Endothelial cell of umbilical vein (primary cell): ENCODE measurements around the gene IRX5. TPM values are rescaled to one million over a fixed set of nuclear protein-coding genes. Genes with fewer than 3 reads are reported as not detected.

Source experiments
- BruUV-seq: library from RNA; stranded (reverse); fragments of 400-500 nt; replicated peaks from 2 replicates; lab custom pipeline; 2021; lab: Mats Ljungman, UMichigan
- CTCF ChIA-PET: fragments of 300-600, 350-600 bp; sonication (Branson Sonifier 250); formaldehyde crosslinking; loops from one replicate; lab custom pipeline; 2021; ENCODE audit warnings: antibody characterized with exemption, inconsistent platforms; lab: Charles Lee
- POLR2A ChIA-PET: fragments of 300-600, 350-600 bp; sonication (Branson Sonifier 250); formaldehyde crosslinking; loops from one replicate; lab custom pipeline; 2021; ENCODE audit warnings: antibody characterized with exemption, inconsistent platforms; lab: Charles Lee
- DNase-seq: peaks from one replicate; pipeline ENCODE4 v3.0.0-alpha.2; 2011; ENCODE audit warnings: low read depth, low spot score
- FAIRE-seq: peaks from 2 replicates; lab custom pipeline; 2011; peaks lifted over from hg19 to GRCh38; lab: Jason Lieb, UNC
- H2AFZ ChIP-seq: 2 replicates; pipeline ENCODE4 v1.6.0; 2012; ENCODE audit warnings: low read depth, low read length, control low read depth, inconsistent platforms
- H3K27ac ChIP-seq: 2 replicates; pipeline ENCODE4 v1.5.1; 2011; ENCODE audit warnings: low read depth, mild to moderate bottlenecking, control low read depth, low read length, moderate library complexity; ENCODE audit not compliant: insufficient read depth
- H3K27me3 ChIP-seq, 2 experiments: 2 replicates each; pipeline versions ENCODE4 v1.6.0 to v1.6.1; 2011; ENCODE audit warnings: low read length in 2 of 2, mixed read lengths in 1 of 2; ENCODE audit not compliant: control insufficient read depth in 2 of 2, insufficient read depth in 2 of 2
- H3K36me3 ChIP-seq, 2 experiments: 2 replicates in 1 of 2; 3 replicates in 1 of 2; pipeline ENCODE4 v1.5.1; 2011; ENCODE audit warnings: low read length in 2 of 2, mild to moderate bottlenecking in 1 of 2, moderate library complexity in 1 of 2; ENCODE audit not compliant: control insufficient read depth in 2 of 2, insufficient read depth in 2 of 2; ENCODE audit errors: extremely low read depth in 1 of 2
- H3K4me1 ChIP-seq: 3 replicates; pipeline ENCODE4 v1.5.1; 2011; ENCODE audit warnings: mild to moderate bottlenecking, low read length; ENCODE audit not compliant: control insufficient read depth, insufficient read depth; ENCODE audit errors: extremely low read depth
- H3K4me2 ChIP-seq: 2 replicates; pipeline ENCODE4 v1.6.1; 2011; ENCODE audit warnings: low read length, control low read depth, mixed read lengths; ENCODE audit not compliant: insufficient read depth
- H3K4me3 ChIP-seq, 3 experiments: fragments of 200-600 bp in 1 of 3; sonication (generic), shearing (Covaris generic) in 1 of 3; replicated peaks in 1 of 3; 2 replicates each; pipeline ENCODE4 v1.5.1; 2011 to 2016; ENCODE audit warnings: control low read depth in 3 of 3, low read length in 3 of 3, mild to moderate bottlenecking in 2 of 3, inconsistent platforms in 1 of 3, low read depth in 1 of 3, moderate library complexity in 1 of 3; ENCODE audit not compliant: insufficient read depth in 1 of 3
- H3K79me2 ChIP-seq: 2 replicates; pipeline ENCODE4 v1.6.0; 2012; ENCODE audit warnings: low read length, inconsistent platforms; ENCODE audit not compliant: control insufficient read depth, insufficient read depth
- H3K9ac ChIP-seq: replicated peaks from 2 replicates; pipeline ENCODE3; 2011; ENCODE audit warnings: low read length, control low read depth; ENCODE audit not compliant: insufficient read depth; ENCODE audit errors: extremely low read depth
- H3K9me1 ChIP-seq: replicated peaks from 3 replicates; pipeline ENCODE4 v1.6.0; 2011; ENCODE audit warnings: mild to moderate bottlenecking, low read length; ENCODE audit not compliant: control insufficient read depth, insufficient read depth; ENCODE audit errors: extremely low read depth
- H3K9me3 ChIP-seq: replicated peaks from 2 replicates; pipeline ENCODE4 v1.5.1; 2012; ENCODE audit warnings: low read length, inconsistent platforms; ENCODE audit not compliant: control insufficient read depth, insufficient read depth
- H4K20me1 ChIP-seq: replicated peaks from 2 replicates; pipeline ENCODE3; 2011; ENCODE audit warnings: mild to moderate bottlenecking, low read length; ENCODE audit not compliant: control insufficient read depth, insufficient read depth; ENCODE audit errors: extremely low read depth
- CTCF ChIP-seq, 2 donors: IDR thresholded peaks; 1 replicate in 1 of 2; 2 replicates in 1 of 2; pipeline ENCODE4 v1.5.1; 2011; ENCODE audit warnings: low read length in 2 of 2, mild to moderate bottlenecking in 2 of 2, moderate library complexity in 2 of 2, control low read depth in 1 of 2, inconsistent platforms in 1 of 2, low read depth in 1 of 2; ENCODE audit not compliant: insufficient read depth in 1 of 2; ENCODE audit errors: extremely low read depth in 1 of 2
- JUN ChIP-seq: IDR thresholded peaks from 2 replicates; pipeline ENCODE4 v1.6.1; 2011; ENCODE audit warnings: borderline replicate concordance, low read depth; ENCODE audit not compliant: insufficient read length, insufficient read depth
- MAX ChIP-seq: IDR thresholded peaks from 2 replicates; pipeline ENCODE4 v1.6.1; 2011; ENCODE audit not compliant: insufficient read depth, insufficient read length
- POLR2A ChIP-seq: IDR thresholded peaks from 2 replicates; pipeline ENCODE4 v1.6.1; 2012; ENCODE audit warnings: low read depth, mild to moderate bottlenecking, control low read depth, low read length
- POLR2AphosphoS5 ChIP-seq: IDR thresholded peaks from 2 replicates; pipeline ENCODE4 v1.6.1; 2012; ENCODE audit warnings: low read depth, mild to moderate bottlenecking, control low read depth, low read length, moderate library complexity; ENCODE audit not compliant: insufficient read depth
- dilution Hi-C: fragments of 300-500 bp; cut with MboI; formaldehyde crosslinking; loops from one replicate; pipeline ENCODE4 v1.15.0; 2019; ENCODE audit warnings: low sequenced_read_pairs; ENCODE audit not compliant: extremely low pct_ligation_motif_present
- intact Hi-C: fragments of 100-400 bp; cut with micrococcal nuclease; formaldehyde crosslinking; loops from one replicate; pipeline ENCODE4 v1.10.0; 2022
- polyA plus RNA-seq, 4 experiments: library from polyadenylated mRNA; depleted of rRNA in 3 of 4; stranded (reverse) in 3 of 4; unstranded in 1 of 4; fragments of >200 nt; gene quantifications; 2 replicates each; pipeline versions ENCODE4 v1.2.1 to v1.2.3, GENCODE V29; 2011 to 2012; ENCODE audit warnings: missing spikeins in 1 of 4
- total RNA-seq: library from RNA; stranded (reverse); gene quantifications from 2 replicates; pipeline ENCODE4 v1.2.3, GENCODE V29; 2021

The IRX5 gene
- total and polyA plus RNA-seq, 2 donors (not counting 3 experiments of a cell fraction or from before 2014, with no cell fraction given), result not detected

GRCh38 chr16:54974367-54974766 is 43.7 kb downstream of the IRX5 start:
- ChIA-PET CTCF (no interaction called here), POLR2A (no interaction called here)
- no peaks in the 10 kb centered on the region for H3K36me3 ChIP-seq

More at GRCh38 chr16:54974367-54974766, 43.7 kb downstream of the IRX5 start:
- dilution Hi-C loops (no loop called here), intact Hi-C loops (no loop called here)
- no peak for DNase-seq
- Histone ChIP-seq H3K27ac (no peak overlapping the region), H4K20me1 (no peaks in the 10 kb centered on the region), H3K27me3 (no peaks in the 10 kb centered on the region), H3K9me3 (no peaks in the 10 kb centered on the region), H3K4me3 (no peak overlapping the region), H3K9ac (no peak overlapping the region), H2AFZ (no peak overlapping the region), H3K4me1 (no peaks in the 10 kb centered on the region), H3K9me1 (no peaks in the 10 kb centered on the region), H3K79me2 (no peaks in the 10 kb centered on the region), H3K4me2 (no peak overlapping the region)
- no peak for FAIRE-seq
- no TSS peak for BruUV-seq
- TF ChIP-seq JUN, result no peak
- TF ChIP-seq POLR2A, result no peak
- TF ChIP-seq POLR2AphosphoS5, result no peak
- TF ChIP-seq MAX, result no peak
- TF ChIP-seq CTCF (IDR thresholded peaks at IDR 0.05; ENCODE audit: extremely low read depth in 1 of 2, insufficient read depth in 1 of 2, low read depth in 1 of 2, low read length in 2 of 2), result no peak
